HPDE6-E6E7 (cell line): ENCODE measurements around the gene BUD31.
"Not testable (repeated sequence)": the region's sequence is repeated elsewhere in the genome, so short reads cannot be mapped to it uniquely, and the experiment has no call there.

Source experiments
- DNase-seq: peaks from one replicate; pipeline ENCODE4 v3.0.0; 2011; ENCODE audit warnings: missing footprints; ENCODE audit errors: extremely low spot score

Gene BUD31

GRCh38 chr7:99398891-99399445 lies 9.8 kb upstream of the BUD31 start:
- no peak for DNase-seq

- DNase-seq: no peak
These were observed 9.2 kb upstream of the BUD31 start for GRCh38 chr7:99399597-99399996.

- DNase-seq: no peak
These were observed 5.9 kb upstream of the BUD31 start for GRCh38 chr7:99402854-99403253.

GRCh38 chr7:99403764-99404163 lies 5.0 kb upstream of the BUD31 start:
- DNase-seq: no peak

GRCh38 chr7:99404235-99404976 lies 4.4 kb upstream of the BUD31 start:
- no peak for DNase-seq

GRCh38 chr7:99404977-99405320 lies 3.8 kb upstream of the BUD31 start:
- no peak for DNase-seq

GRCh38 chr7:99406557-99406956 lies 2.2 kb upstream of the BUD31 start:
- DNase-seq: no peak

- DNase-seq: peak; percentile 48
These were observed 844 bp upstream of the BUD31 start for GRCh38 chr7:99407872-99408378.

- no peak for DNase-seq
These were observed 413 bp downstream of the BUD31 start for GRCh38 chr7:99409192-99409572.

- no peak for DNase-seq
These were observed 1.0 kb downstream of the BUD31 start for GRCh38 chr7:99409806-99410205.

- no peak for DNase-seq
These were observed 1.9 kb downstream of the BUD31 start for GRCh38 chr7:99410635-99411034.

GRCh38 chr7:99415513-99416127 lies 6.9 kb downstream of the BUD31 start:
- DNase-seq: not testable (repeated sequence)

GRCh38 chr7:99418260-99418659 lies 9.5 kb downstream of the BUD31 start:
- DNase-seq: no peak

GRCh38 chr7:99419323-99420021 lies 10.7 kb downstream of the BUD31 start:
- DNase-seq: no peak

- no peak for DNase-seq
These were observed 11.4 kb downstream of the BUD31 start for GRCh38 chr7:99420213-99420612.

GRCh38 chr7:99420986-99421385 lies 12.2 kb downstream of the BUD31 start:
- no peak for DNase-seq

GRCh38 chr7:99422186-99422585 lies 13.4 kb downstream of the BUD31 start:
- DNase-seq: no peak

- DNase-seq: no peak
These were observed 13.9 kb downstream of the BUD31 start for GRCh38 chr7:99422625-99423024.

GRCh38 chr7:99424932-99425730 lies 16.4 kb downstream of the BUD31 start:
- no peak for DNase-seq

GRCh38 chr7:99428972-99429566 lies 20.3 kb downstream of the BUD31 start:
- no peak for DNase-seq

GRCh38 chr7:99429756-99430155 lies 21.0 kb downstream of the BUD31 start:
- DNase-seq: no peak
